Suprapubic skin (tissue), 3 donors: Measurements from ENCODE around the gene DNMT3A.

Source experiments
- EP300 ChIP-seq: sonication (generic); formaldehyde crosslinking; IDR thresholded peaks from one replicate; pipeline ENCODE4 v1.6.1; 2017; ENCODE audit warnings: antibody characterized with exemption
- POLR2A ChIP-seq, 2 donors: fragments of 450-650 bp; IDR thresholded peaks; one replicate each; pipeline ENCODE4 v1.6.1; 2017; ENCODE audit warnings: antibody characterized with exemption in 2 of 2, mild to moderate bottlenecking in 2 of 2, moderate library complexity in 2 of 2
- TF ChIP-seq, protein P1 (sequence below), 2 donors: fragments of 200-600 bp in 1 of 2; fragments of 450-650 bp in 1 of 2; sonication (generic) in 1 of 2; IDR thresholded peaks; one replicate each; pipeline ENCODE4 v1.5.1; 2016 to 2019; ENCODE audit warnings: antibody characterized with exemption in 2 of 2, mild to moderate bottlenecking in 1 of 2, moderate library complexity in 1 of 2

DNA sequence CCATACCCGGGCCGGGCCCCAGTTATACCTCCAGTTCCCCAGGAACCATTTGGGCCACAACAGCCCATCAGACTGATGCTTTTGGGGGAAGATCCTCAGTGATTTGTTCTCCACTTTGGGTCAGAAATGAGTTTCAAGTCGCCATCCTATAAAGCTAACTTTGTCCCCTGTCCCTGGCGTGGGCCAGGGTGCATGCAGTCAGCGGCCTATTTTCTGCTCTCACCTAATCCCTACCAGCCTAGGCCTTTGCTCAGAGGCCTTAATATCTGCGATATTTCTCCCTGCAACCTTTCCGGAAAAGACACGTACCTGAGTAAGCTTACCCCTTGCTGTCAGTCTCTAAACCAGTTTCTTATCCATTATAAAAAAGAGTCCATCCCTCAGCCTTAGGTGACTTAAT is 7.2 kb downstream of the DNMT3A start:
- TF ChIP-seq POLR2A (IDR thresholded peaks at IDR 0.05), result no peak
- TF ChIP-seq, protein P1, sequence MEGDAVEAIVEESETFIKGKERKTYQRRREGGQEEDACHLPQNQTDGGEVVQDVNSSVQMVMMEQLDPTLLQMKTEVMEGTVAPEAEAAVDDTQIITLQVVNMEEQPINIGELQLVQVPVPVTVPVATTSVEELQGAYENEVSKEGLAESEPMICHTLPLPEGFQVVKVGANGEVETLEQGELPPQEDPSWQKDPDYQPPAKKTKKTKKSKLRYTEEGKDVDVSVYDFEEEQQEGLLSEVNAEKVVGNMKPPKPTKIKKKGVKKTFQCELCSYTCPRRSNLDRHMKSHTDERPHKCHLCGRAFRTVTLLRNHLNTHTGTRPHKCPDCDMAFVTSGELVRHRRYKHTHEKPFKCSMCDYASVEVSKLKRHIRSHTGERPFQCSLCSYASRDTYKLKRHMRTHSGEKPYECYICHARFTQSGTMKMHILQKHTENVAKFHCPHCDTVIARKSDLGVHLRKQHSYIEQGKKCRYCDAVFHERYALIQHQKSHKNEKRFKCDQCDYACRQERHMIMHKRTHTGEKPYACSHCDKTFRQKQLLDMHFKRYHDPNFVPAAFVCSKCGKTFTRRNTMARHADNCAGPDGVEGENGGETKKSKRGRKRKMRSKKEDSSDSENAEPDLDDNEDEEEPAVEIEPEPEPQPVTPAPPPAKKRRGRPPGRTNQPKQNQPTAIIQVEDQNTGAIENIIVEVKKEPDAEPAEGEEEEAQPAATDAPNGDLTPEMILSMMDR (IDR thresholded peaks at IDR 0.05), result no peak
- TF ChIP-seq EP300, result no peak
